Transverse colon (tissue), 4 donors: Measurements from ENCODE around the gene VAPA.

Source experiments
- CTCF ChIP-seq, 5 experiments: fragments of 200-600 bp in 3 of 5; fragments of 450-650 bp in 2 of 5; sonication (generic) in 3 of 5; IDR thresholded peaks; 1 replicate in 2 of 5; 2 replicates in 3 of 5; pipeline ENCODE4 v1.5.1; 2016 to 2017; ENCODE audit warnings: antibody characterized with exemption in 5 of 5, inconsistent platforms in 3 of 5, mild to moderate bottlenecking in 2 of 5, moderate library complexity in 1 of 5
- POLR2A ChIP-seq: fragments of 450-650 bp; IDR thresholded peaks from one replicate; pipeline ENCODE4 v1.6.1; 2016; ENCODE audit warnings: antibody characterized with exemption, mild to moderate bottlenecking, moderate library complexity
- POLR2AphosphoS5 ChIP-seq, 3 donors: sonication (generic); formaldehyde crosslinking; IDR thresholded peaks; one replicate each; pipeline ENCODE4 v1.6.1; 2016; ENCODE audit warnings: antibody characterized with exemption in 3 of 3

DNA sequence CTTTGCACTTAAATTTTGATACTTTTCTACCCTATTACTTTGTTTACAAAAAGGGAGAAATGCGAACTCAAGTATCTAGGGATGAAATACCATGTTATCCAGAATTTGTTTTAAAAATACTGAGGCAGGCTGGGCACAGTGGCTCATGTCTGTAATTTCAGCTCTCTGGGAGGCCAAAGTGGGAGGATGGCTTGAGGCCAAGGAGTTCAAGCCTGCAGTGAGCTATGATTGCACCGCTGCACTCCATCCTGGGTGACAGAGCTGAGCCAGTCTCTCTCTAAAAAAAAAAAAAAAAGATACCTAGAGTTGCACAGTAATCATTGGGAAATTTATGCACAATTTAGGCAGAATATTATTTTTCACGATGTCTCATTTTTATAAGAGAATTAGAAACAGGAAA, 12.4 kb upstream of the VAPA start:
- TF ChIP-seq CTCF (IDR thresholded peaks at IDR 0.05), result no peak
- TF ChIP-seq POLR2AphosphoS5 (IDR thresholded peaks at IDR 0.05), result no peak
- TF ChIP-seq POLR2A, result no peak
